DMS114 treated with DMSO at 0.1 percent for 48 hours (cell line): Measurements from ENCODE around the gene NUP88.
"Not testable (repeated sequence)": the region's sequence is repeated elsewhere in the genome, so short reads cannot be mapped to it uniquely, and the experiment has no call there.

Experiments used
- DNase-seq: peaks from one replicate; lab custom pipeline; 2025; ENCODE audit not compliant: unreplicated experiment; lab: John Stamatoyannopoulos, UW

The NUP88 gene

GRCh38 chr17:5419356-5419958 lies at the start of gene NUP88:
NUP88 (minus strand) TSS chr17:5419662; CDS start chr17:5419650, 12 bp downstream.
- peak; percentile 96 for DNase-seq

GRCh38 chr17:5468075-5468473 lies 48.6 kb upstream of the NUP88 start:
- DNase-seq: no peak

- no peak for DNase-seq
These were observed 48.0 kb upstream of the NUP88 start for GRCh38 chr17:5467416-5467815.

GRCh38 chr17:5466295-5466694 lies 46.8 kb upstream of the NUP88 start:
- no peak for DNase-seq

- DNase-seq: no peak
These were observed 45.5 kb upstream of the NUP88 start for GRCh38 chr17:5464717-5465507.

- DNase-seq: no peak
These were observed 27.3 kb upstream of the NUP88 start for GRCh38 chr17:5446786-5447185.

GRCh38 chr17:5444209-5444608 lies 24.7 kb upstream of the NUP88 start:
- DNase-seq: no peak

GRCh38 chr17:5443728-5444127 lies 24.3 kb upstream of the NUP88 start:
- no peak for DNase-seq

- no peak for DNase-seq
These were observed 19.9 kb upstream of the NUP88 start for GRCh38 chr17:5439446-5439764.

- peak; percentile 84 for DNase-seq
These were observed 19.4 kb upstream of the NUP88 start, which contains the start of gene C1QBP for GRCh38 chr17:5438716-5439445. C1QBP (minus strand) TSS chr17:5439155; CDS start chr17:5439073, 82 bp downstream.

- no peak for DNase-seq
These were observed 18.4 kb upstream of the NUP88 start for GRCh38 chr17:5437721-5438317.

GRCh38 chr17:5435781-5436315 lies 16.4 kb upstream of the NUP88 start:
- DNase-seq: not testable (repeated sequence)

GRCh38 chr17:5434984-5435383 lies 15.5 kb upstream of the NUP88 start:
- no peak for DNase-seq

GRCh38 chr17:5431949-5432556 lies 12.6 kb upstream of the NUP88 start:
- no peak for DNase-seq

- DNase-seq: not testable (repeated sequence)
These were observed 11.8 kb upstream of the NUP88 start for GRCh38 chr17:5431234-5431633.

- DNase-seq: no peak
These were observed 11.0 kb upstream of the NUP88 start for GRCh38 chr17:5430413-5430999.

GRCh38 chr17:5429191-5429887 lies 9.9 kb upstream of the NUP88 start:
- DNase-seq: no peak

- no peak for DNase-seq
These were observed 6.4 kb upstream of the NUP88 start for GRCh38 chr17:5425826-5426225.

GRCh38 chr17:5424909-5425308 lies 5.4 kb upstream of the NUP88 start:
- DNase-seq: no peak

- no peak for DNase-seq
These were observed 3.0 kb upstream of the NUP88 start for GRCh38 chr17:5422505-5422904.
